Transverse colon (tissue), 4 donors: ENCODE measurements around the gene ANKRD33B. TPM values are rescaled to one million over a fixed set of nuclear protein-coding genes. Genes with fewer than 3 reads are reported as not detected.
"Not testable (repeated sequence)": the region's sequence is repeated elsewhere in the genome, so short reads cannot be mapped to it uniquely, and the experiment has no call there.

Experiments
- DNase-seq: peaks from one replicate; pipeline ENCODE4 v3.0.0-alpha.2; 2019
- H3K27ac ChIP-seq, 4 donors: fragments of 200-600 bp; sonication (generic); 2 replicates each; pipeline ENCODE4 v1.5.1; 2016 to 2018; ENCODE audit warnings: inconsistent platforms in 4 of 4
- H3K27me3 ChIP-seq: fragments of 200-600 bp; sonication (generic); 2 replicates; pipeline ENCODE4 v1.5.1; 2017; ENCODE audit warnings: inconsistent platforms
- H3K36me3 ChIP-seq, 4 donors: fragments of 200-600 bp; sonication (generic); 2 replicates each; pipeline ENCODE4 v1.5.1; 2017 to 2019; ENCODE audit warnings: inconsistent platforms in 4 of 4
- H3K4me1 ChIP-seq, 4 donors: fragments of 200-600 bp; sonication (generic); 2 replicates each; pipeline ENCODE4 v1.5.1; 2017 to 2020; ENCODE audit warnings: inconsistent platforms in 4 of 4
- H3K4me3 ChIP-seq, 4 donors: fragments of 200-600 bp; sonication (generic); 1 replicate in 1 of 4; 2 replicates in 3 of 4; pipeline versions ENCODE4 v1.5.1 to v1.6.1; 2017 to 2019; ENCODE audit warnings: inconsistent platforms in 4 of 4
- H3K9me3 ChIP-seq, 2 donors: fragments of 200-600 bp; sonication (generic); 2 replicates each; pipeline ENCODE4 v1.5.1; 2017 to 2019; ENCODE audit warnings: inconsistent platforms in 2 of 2
- EP300 ChIP-seq: sonication (generic); formaldehyde crosslinking; IDR thresholded peaks from one replicate; pipeline ENCODE4 v1.6.1; 2017; ENCODE audit warnings: antibody characterized with exemption, low read depth
- POLR2A ChIP-seq: fragments of 450-650 bp; IDR thresholded peaks from one replicate; pipeline ENCODE4 v1.6.1; 2016; ENCODE audit warnings: antibody characterized with exemption, mild to moderate bottlenecking, moderate library complexity
- POLR2AphosphoS5 ChIP-seq, 3 donors: sonication (generic); formaldehyde crosslinking; IDR thresholded peaks; one replicate each; pipeline ENCODE4 v1.6.1; 2016; ENCODE audit warnings: antibody characterized with exemption in 3 of 3
- WGBS, 2 donors: methylation state at CpG; one replicate each; pipeline ENCODE4 v1.1.5; 2018; ENCODE audit warnings: low coverage in 1 of 2; 5-methylcytosine and 5-hydroxymethylcytosine counted together
- in situ Hi-C, 4 donors: fragments of 200-750 bp; cut with MboI; loops; one replicate each; pipeline versions ENCODE4 v1.15.0 to v1.15.1; 2017; ENCODE audit warnings: low sequenced_read_pairs in 3 of 4, low pct_ligation_motif_present in 1 of 4, low pct_unique_long_range_greater_than_20kb in 1 of 4
- intact Hi-C: fragments of 100-400 bp; cut with DNase I; formaldehyde crosslinking; loops from one replicate; pipeline ENCODE4 v1.15.1; 2023; ENCODE audit warnings: low total_unique reads
- total RNA-seq, 4 donors: library from RNA; depleted of rRNA; stranded (reverse); fragments of >200 nt; gene quantifications; one replicate each; pipeline ENCODE4 v1.1.0, GENCODE V29; 2016
- TF ChIP-seq, protein P1 (sequence below), 5 experiments: fragments of 200-600 bp in 3 of 5; fragments of 450-650 bp in 2 of 5; sonication (generic) in 3 of 5; IDR thresholded peaks; 1 replicate in 2 of 5; 2 replicates in 3 of 5; pipeline ENCODE4 v1.5.1; 2016 to 2017; ENCODE audit warnings: antibody characterized with exemption in 5 of 5, inconsistent platforms in 3 of 5, mild to moderate bottlenecking in 2 of 5, moderate library complexity in 1 of 5

ANKRD33B gene
- total RNA-seq, 4 donors from 2014 or later, result 0.20 to 3.2 (median 1.4) TPM

DNA sequence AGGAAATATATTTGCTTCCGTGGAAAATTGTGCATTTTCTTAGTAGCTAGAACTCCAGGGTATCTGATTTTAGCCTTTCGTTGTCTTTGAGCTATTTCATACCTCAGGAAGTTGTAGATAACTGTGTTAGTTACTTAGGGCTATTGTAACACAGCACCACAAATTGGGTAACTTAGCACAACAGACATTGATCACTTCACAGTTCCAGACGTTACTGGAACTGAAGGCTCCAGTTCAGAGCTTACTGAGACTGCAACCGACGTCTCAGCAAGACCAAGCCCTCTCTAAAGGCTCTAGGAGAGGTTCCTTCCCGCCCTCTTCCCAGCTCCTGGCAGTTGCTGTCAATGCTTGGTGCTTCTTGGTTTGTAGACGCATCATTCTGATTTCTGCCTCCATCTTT, 17.7 kb upstream of the ANKRD33B start:
- no peak for DNase-seq
- TF ChIP-seq POLR2A (no peak), POLR2AphosphoS5 (IDR thresholded peaks at IDR 0.05) (no peak), EP300 (no peak)
- TF ChIP-seq, protein P1, sequence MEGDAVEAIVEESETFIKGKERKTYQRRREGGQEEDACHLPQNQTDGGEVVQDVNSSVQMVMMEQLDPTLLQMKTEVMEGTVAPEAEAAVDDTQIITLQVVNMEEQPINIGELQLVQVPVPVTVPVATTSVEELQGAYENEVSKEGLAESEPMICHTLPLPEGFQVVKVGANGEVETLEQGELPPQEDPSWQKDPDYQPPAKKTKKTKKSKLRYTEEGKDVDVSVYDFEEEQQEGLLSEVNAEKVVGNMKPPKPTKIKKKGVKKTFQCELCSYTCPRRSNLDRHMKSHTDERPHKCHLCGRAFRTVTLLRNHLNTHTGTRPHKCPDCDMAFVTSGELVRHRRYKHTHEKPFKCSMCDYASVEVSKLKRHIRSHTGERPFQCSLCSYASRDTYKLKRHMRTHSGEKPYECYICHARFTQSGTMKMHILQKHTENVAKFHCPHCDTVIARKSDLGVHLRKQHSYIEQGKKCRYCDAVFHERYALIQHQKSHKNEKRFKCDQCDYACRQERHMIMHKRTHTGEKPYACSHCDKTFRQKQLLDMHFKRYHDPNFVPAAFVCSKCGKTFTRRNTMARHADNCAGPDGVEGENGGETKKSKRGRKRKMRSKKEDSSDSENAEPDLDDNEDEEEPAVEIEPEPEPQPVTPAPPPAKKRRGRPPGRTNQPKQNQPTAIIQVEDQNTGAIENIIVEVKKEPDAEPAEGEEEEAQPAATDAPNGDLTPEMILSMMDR (IDR thresholded peaks at IDR 0.05), result no peak
- H3K27me3 ChIP-seq, result peaks cover 37% of the 10 kb centered on the region
- 54 to 62% methylated on average over 4 to 7 of the region's 7 CpGs for WGBS, 2 donors
- in situ Hi-C loops (no loop called here), intact Hi-C loops (no loop called here)
- H3K4me1 ChIP-seq, result no peaks in the 10 kb centered on the region
- H3K4me3 ChIP-seq, result no peak overlapping the region
- no peaks in the 10 kb centered on the region for H3K36me3 ChIP-seq
- no peaks in the 10 kb centered on the region for H3K9me3 ChIP-seq
- no peak overlapping the region for H3K27ac ChIP-seq

DNA sequence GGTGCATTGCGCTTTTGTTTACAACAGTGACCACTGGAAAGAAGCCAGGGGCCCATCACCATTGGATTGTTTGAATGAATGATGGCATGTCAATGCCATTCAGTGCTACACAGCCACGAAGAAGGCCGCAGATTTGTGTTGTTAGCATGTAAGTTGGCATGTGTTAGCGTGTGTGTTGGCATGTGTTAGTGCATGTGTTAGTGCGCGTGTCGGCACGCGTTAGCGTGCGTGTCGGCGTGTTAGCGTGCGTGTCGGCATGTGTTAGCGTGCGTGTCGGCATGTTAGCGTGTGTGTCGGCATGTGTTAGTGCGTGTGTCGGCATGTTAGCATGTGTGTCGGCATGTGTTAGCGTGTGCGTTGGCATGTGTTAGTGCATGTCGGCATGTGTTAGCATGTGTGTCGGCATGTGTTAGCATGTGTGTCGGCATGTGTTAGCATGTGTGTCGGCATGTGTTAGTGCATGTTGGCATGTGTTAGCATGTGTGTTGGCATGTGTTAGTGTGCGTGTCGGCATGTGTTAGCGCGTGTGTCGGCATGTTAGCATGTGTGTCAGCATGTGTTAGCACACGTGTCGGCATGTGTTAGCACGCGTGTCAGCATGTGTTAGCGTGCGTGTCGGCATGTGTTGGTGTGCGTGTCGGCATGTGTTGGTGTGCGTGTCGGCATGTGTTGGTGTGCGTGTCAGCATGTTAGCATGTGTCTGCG, 15.3 kb upstream of the ANKRD33B start:
- H3K27me3 ChIP-seq, result peaks cover 25% of the 10 kb centered on the region
- H3K27ac ChIP-seq, result no peak overlapping the region
- DNase-seq, result no peak
- H3K4me1 ChIP-seq, result no peaks in the 10 kb centered on the region
- 91 to 96% methylated on average over 11 to 48 of the region's 48 CpGs for WGBS, 2 donors
- H3K9me3 ChIP-seq, result no peaks in the 10 kb centered on the region
- no peak overlapping the region for H3K4me3 ChIP-seq
- in situ Hi-C loops, result no loop called here
- TF ChIP-seq, protein P1 (IDR thresholded peaks at IDR 0.05), result no peak
- TF ChIP-seq EP300 (no peak), POLR2A (no peak), POLR2AphosphoS5 (IDR thresholded peaks at IDR 0.05) (no peak)
- H3K36me3 ChIP-seq, result no peaks in the 10 kb centered on the region
- intact Hi-C loops, result no loop called here

DNA sequence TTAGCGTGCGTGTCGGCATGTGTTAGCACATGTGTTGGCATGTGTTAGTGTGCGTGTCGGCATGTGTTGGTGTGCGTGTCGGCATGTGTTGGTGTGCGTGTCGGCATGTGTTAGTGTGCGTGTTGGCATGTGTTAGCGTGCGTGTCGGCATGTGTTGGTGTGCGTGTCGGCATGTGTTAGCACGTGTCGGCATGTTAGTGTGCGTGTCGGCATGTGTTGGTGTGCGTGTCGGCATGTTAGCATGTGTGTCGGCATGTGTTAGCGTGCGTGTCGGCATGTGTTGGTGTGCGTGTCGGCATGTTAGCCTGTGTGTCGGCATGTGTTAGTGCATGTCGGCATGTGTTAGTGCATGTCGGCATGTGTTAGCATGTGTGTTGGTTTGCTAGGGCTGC, 14.8 kb upstream of the ANKRD33B start:
- in situ Hi-C loops, DNase-seq, intact Hi-C loops: not testable (repeated sequence)

DNA sequence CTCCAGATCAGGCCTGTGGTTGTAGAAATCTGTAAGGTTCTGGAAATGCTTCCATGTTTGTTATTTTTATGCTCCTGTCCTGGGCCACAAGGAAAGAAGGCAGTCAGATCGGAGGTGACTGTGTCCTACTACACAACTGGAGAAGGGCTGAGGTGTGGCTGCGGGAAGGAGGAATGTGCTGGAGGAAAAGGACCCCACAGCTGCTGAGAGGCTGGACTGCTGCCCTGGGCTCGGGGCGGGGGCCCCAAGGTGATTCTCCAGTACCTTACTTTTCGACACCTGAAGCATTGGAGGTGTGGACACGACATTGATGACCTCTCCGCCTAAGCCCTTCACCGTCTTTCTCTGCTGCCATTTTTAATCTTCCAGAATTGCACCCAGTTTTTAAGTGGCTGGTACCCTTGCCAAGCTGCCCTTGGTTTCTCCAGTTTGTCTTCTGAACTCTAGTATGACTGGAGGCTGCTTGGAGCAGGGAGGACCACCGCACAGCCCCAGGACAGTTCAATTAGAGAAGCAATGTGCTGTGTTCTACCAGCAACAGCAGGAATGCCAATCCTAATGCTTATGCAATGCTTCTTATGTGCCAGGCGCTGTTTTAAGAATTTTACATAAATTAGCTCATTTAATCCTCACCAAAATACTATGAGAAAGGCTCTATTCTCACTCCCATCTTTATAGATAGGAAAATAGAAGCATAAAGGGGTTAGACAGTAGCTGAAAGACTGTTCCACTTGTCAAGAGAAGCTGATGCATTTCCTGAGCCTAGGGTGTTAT, 13.5 kb upstream of the ANKRD33B start:
- DNase-seq, result no peak
- H3K36me3 ChIP-seq, result no peaks in the 10 kb centered on the region
- intact Hi-C loops (no loop called here), in situ Hi-C loops (no loop called here)
- no peaks in the 10 kb centered on the region for H3K9me3 ChIP-seq
- TF ChIP-seq POLR2A (no peak), POLR2AphosphoS5 (IDR thresholded peaks at IDR 0.05) (no peak), EP300 (no peak)
- TF ChIP-seq, protein P1 (IDR thresholded peaks at IDR 0.05), result no peak
- H3K4me1 ChIP-seq, result no peaks in the 10 kb centered on the region
- H3K4me3 ChIP-seq, result no peak overlapping the region
- WGBS, 2 donors, result 78 to 86% methylated on average over 1 to 10 of the region's 10 CpGs
- peak overlapping the region in 1 of 4 donors; percentile 30 for H3K27ac ChIP-seq
- peaks cover 11% of the 10 kb centered on the region for H3K27me3 ChIP-seq

More for the DNA sequence above, 14.8 kb upstream of the ANKRD33B start:
- not testable (repeated sequence) for H3K27ac ChIP-seq, H3K36me3 ChIP-seq, H3K4me1 ChIP-seq, H3K9me3 ChIP-seq, H3K4me3 ChIP-seq
- H3K27me3 ChIP-seq, result peaks cover 19% of the 10 kb centered on the region
- 94 to 95% methylated on average over 17 to 30 of the region's 30 CpGs for WGBS, 2 donors
